ENCODE measurements around the gene KRT1.

Gene KRT1

DNA sequence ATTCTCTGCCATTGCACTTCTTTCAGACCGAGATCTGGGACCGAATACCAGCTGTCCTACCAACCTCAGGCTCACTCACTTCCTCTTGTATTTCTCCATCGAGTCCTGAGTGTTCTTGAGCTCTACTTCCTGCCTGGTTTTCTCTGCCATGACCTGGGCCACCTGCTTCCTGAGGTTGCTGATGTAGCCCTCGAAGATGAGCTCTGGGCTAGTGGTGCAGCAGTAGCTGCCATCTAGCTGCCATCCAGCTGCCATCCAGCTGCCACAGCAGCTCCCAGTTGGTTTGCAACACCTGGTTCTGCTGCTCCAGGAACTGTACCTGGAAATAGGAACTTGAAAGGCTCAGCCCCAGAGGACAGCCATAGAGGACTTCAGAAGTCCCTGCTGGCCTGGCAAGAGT is 46.8 kb downstream of the KRT1 start:
- DNase-seq: no peak

DNA sequence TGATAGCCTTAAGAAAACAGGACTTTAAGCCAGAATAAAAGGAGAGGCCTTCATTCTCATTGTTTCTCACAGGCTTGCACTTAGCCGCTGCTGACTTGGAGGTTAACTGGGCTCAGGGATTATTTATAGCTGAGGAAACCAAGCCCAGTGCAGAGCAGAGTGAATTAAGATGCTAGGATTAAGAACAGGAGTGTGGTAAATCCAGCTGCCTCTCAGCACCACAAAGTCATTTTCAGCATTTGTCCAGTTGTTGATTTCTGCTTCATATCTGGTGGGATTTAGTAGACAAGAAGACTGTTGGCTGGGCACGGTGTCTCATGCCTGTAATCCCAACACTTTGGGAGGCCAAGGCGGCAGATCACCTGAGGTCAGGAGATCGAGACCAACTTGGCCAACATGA is 47.6 kb downstream of the KRT1 start:
- no peak for DNase-seq

DNA sequence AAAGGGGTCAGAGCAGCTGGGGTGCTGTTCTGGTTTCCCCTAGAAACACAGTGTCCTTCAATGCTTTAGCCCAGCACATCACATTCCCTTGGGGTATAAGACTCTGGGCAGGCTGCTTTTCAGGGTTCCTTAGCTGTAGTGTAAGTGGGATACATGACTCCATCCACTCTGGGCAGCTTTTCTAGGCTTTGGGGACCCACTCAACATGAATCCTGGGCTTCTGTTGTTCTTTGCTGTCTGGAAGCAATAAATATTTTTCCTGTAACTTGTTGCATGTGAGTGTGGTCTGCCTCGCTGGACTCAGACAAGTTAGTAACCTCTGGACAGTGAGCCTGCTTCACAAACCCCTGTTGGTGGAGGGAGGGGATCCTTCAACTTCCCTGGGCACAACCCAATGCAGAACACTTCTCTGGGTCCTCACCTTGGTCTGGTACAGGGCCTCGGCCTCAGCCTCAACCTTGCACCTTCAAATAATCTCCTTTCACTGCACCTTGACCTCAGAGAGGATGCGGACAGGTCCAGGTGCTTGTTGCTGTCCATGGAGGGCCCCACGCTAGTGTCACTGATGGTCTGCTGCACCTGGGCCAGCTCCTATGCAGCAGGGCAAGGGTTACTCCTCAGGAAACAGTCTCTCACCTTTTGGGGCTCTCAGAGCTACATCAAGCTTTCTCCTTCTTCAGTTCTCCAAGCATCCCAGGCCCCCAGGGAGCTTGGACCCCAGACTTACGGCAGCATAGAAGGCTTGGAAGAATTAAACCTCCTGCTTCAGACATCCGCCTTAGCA is 48.3 kb downstream of the KRT1 start:
- DNase-seq: no peak

DNA sequence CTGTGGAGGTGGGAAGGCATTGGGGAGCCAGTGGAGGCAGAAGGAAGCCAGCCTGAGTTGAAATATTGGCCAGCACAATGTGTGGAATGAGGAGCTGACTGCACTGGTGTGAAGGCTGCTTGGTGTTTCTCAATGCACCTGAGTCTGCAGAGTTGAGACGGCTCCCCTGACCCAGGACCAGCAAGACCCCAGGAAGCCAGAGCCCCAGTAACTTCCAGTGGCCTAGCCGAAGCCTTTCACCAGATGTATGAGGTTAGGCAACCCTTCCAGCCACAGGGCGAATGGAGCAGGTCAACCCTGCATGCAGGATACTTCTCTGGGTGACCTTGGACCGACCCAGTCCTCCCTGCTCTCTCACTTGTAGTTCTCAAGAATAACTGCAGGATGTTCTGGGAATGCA is 48.9 kb downstream of the KRT1 start:
- no peak for DNase-seq

DNA sequence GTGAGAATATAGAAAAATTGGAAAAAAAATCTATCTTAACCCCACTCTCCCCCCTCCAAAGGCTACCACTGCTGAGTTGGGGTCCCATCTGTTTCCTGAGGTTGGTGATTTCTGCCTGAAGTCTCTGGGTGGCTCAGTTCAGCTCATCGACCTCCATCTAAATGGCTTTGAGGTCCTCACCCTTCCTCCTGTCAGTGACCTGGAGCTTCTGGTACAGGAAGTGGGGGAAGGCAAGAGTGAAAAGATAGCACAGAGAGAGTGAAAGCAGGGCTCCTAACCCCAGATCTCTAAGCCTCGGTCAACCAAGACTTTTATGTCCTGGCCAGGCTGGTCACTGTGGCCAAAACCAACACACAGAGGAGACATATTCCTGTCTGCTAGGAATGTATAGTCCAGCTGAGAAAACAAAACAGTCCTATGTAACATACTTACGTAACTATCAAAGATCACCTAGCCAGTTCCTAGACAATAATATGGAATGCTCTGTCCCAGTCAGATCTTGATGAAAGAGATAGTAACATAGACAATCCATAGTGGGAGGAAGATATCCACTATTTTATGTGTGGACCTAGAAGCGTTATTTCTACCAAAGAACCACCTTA is 49.5 kb downstream of the KRT1 start:
- DNase-seq: no peak

DNA sequence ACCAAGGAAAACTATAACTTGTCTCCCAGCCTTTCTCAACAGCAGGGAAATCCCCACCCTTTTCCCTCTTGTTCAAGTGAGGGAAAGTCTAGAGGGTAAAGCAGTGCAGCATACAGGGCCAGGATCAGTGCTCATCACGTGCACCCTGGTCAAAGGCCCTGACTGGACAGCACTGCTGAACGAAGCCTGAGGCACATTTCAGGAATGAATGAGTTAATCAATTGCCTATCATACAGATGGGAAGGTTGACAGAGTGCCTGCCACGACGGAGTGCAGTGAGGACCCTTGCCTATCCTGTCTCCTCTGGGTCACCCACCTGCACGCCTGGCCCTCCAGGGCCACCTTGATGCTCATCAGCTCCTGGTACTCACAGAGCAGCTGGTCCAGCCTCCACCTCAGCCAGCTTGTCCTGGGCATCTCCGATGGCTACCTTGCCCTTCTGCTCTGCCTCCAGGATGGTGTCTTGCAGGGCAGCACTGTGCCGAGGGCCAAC is 50.2 kb downstream of the KRT1 start:
- no peak for DNase-seq

DNA sequence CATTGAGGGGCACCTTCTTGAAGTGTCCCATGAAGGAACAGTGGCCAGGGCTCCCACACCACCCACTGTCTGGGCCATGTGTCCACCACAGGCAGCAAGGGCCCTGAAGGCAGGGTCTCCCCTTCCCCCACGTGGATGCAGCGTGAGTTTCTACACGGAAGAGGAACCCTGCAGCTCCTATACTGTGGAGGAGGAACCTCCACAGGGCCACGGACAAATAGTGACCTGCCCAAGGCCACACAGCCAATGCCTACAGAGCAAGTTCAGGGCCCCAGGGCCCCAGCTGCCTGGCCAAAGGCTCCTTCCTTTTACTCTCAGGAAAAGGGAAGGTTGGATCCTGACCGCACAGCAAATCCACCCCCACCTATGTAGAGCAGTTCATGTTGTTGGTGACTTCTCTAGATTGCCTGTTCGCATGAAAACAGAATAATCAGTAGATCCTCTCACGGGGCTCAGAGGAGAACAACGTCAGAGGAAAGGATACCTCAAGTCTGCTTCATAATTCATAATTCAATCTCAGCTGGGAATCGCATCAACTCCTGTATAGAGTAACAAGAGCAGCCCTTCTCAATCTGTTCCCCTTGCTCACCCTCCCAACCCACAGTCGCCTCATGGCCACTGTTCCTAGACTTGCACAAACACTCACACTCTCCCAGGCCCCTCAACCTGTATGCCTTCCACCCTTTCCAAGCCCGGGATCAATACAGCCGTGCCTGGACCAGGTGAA is 50.8 kb downstream of the KRT1 start:
- DNase-seq: no peak

DNA sequence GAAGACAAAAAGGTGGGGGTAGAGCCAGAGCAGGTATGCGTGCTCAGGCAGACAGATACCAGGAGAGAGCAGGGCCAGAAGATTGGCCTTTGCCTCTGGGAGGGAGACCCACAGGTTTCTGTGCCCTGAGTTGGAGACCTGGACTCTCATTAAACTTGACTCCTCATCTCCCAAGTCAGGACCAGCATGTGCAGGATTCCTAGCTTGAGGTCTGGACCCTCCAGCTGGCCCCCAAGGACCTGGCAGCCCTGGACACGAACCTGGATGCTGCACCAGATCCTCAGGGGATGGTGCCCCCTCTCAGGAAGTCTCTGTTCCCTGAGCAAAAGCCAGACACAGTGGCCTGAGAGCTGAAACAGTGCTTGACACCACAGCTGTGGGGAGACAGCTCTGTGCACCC is 51.4 kb downstream of the KRT1 start:
- DNase-seq: no peak

DNA sequence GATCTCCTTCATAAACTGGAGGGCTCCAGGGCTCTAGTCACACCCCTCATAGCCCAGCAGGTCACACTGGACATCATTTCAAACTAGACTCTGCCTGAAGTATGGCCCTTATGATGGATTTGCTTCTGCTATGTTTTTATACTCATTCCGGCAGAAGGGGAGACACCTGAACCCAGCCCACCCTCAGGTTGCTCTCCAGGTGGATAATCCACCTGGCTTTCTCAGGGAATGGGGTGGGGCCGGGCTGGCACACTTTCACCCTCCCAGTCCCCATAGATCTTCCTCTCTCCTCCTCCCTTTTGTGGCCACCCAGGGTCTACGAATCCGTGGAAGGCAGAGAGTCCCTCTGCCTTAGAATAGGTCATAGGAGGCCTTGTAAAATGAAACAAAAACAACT is 52.1 kb downstream of the KRT1 start:
- DNase-seq: no peak

DNA sequence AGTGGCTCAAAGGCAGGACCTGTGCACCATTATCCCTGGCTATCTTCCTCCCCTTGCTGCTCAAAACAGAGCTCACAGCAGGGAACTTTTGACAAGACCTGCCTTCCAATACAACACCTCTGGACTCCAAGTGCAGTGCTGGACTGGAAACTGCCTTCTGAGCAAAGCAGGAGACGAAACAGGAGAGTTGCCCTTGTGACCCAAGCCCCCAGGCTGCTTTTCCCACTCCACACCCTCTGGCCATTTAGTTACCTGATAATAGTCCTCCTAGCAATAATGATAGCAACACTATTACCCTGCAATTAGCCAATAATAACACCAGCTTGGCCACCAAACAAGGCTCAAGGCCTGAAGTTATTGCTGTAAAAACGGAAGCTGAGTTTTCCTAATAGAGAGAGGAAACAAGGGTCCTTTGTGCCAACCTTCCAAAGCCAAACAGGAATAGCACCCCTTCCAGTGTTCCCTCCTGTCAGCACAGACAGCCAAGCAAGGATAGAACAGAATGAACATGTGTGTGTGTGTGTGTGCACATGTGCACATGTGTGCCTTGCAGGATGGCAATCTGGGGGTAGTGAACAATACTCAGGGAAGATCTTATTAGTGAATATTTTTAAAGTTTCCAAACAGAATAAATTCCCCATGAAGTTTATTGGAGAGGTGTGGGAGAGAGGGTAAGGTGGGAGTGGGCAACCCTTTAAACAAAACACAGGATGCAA is 52.7 kb downstream of the KRT1 start:
- no peak for DNase-seq

All from T-helper 9 cell (primary cell).